DMS 273 (cell line): ENCODE results near the gene DNAJC6.
A peak's percentile ranks its signal among the peaks of the same experiment; 100 is the strongest.

Source experiments
- DNase-seq: peaks from one replicate; lab custom pipeline; 2025; ENCODE audit not compliant: unreplicated experiment; lab: John Stamatoyannopoulos, UW

The DNAJC6 gene

GRCh38 chr1:65399003-65399402, 89.7 kb downstream of the DNAJC6 start:
- DNase-seq = no peak

- no peak for DNase-seq
Observed at GRCh38 chr1:65401612-65402011, 92.3 kb downstream of the DNAJC6 start.

DNA sequence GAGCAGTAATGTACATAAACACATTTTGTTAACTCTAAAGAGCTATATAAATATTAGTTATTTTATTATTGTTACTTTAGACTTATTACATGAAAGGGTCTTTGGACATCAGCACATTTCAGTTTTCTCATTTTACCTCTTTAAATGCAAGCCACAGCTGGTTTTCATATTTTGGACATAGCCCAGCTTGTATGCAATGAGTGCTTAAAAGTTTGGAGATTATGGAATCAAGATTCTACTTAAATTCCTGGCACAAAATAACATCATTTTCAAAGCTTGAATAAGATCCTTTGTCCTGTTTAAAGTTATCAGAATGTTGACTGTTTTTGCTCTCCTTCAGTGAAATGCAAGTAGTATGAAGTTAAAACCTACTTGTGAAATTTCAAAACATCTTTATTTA, 95.6 kb downstream of the DNAJC6 start:
- DNase-seq = no peak

GRCh38 chr1:65407877-65408276, 98.5 kb downstream of the DNAJC6 start:
- no peak for DNase-seq

DNA sequence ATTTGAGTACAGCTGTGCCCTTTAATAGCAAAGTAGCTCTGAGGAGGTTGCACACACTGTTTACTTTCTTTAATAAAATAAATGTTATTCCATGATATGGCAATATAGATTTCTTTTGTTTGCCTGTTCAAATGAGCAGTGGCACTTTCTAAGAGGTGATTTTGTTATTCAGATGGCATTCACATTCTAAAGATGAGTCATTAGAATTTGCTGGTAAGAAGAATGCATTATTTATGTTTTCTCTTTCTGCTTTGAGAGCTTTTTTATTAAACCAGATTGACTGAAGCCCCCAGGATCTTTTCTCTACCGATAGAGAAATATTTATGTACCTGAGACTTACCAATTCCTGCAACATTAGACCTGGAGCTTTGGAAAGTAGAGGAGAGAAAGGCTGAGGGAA, 100.0 kb downstream of the DNAJC6 start:
- DNase-seq = no peak

GRCh38 chr1:65409816-65410326, 100.5 kb downstream of the DNAJC6 start:
- no peak for DNase-seq

DNA sequence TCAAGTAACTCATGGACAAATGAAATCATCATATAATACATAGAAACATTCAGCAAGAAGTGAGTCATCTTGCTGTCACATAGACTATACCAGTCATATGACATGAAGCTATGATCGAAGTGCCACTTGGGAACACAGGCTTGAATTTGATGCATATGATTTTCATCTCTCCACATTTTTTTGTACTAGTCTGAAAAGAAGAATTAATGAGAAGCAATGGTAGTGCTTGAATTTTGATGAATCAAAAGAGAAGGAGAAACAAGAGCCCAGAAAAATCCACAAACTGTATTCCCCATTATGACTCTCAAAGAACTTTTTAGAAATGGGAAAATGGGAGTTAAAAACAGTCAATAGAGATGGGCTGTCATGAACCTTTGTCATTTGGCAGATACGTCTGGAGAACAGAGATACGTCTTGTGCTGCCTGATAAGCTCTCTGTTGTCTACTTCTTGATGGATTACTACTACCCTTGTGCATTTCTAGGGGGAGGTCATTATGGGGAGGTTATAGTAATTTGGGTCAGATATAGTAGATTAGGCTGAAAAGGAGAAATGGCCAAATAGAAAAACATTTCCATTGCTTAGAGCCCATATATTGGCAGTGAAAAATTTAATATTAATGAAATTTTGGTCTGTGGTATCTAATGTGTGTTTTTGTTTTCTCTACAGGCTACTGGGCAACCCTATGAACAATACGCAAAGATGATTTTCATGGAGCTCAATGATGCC, 103.1 kb downstream of the DNAJC6 start:
- no peak for DNase-seq

GRCh38 chr1:65412984-65413375, 103.6 kb downstream of the DNAJC6 start:
- DNase-seq = no peak

GRCh38 chr1:65414538-65414937, 105.2 kb downstream of the DNAJC6 start:
- no peak for DNase-seq

- DNase-seq = no peak
Observed at GRCh38 chr1:65416767-65417166, 107.4 kb downstream of the DNAJC6 start.

DNA sequence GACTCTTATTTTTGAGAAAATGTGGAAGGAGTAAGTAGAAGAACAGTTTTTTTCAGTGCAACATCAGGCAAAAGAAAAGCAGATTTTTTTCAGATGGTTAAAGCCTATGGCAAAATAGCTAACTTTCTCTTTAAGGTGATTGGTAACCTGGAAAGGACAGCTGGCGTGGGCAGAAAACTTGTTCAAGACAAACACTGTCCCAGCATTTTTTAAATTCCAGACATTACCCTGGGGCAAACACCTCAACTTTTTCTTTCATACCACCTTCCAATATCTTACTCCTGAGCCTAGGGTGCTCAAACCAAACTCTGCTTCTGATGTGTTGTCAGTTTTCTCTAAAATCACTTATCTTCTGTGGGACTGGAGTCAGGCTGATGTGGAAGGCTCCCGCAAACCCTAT, 108.4 kb downstream of the DNAJC6 start:
- DNase-seq = no peak

GRCh38 chr1:65418522-65419185, 109.3 kb downstream of the DNAJC6 start:
- DNase-seq = no peak

GRCh38 chr1:65419681-65420589, 110.6 kb downstream of the DNAJC6 start:
- peak; percentile 99 for DNase-seq

- DNase-seq = peak; percentile 99
Observed at GRCh38 chr1:65420590-65421350, 111.4 kb downstream of the DNAJC6 start, which contains the start of the genes LEPR and LEPROT. TSS of gene LEPR (plus strand) at chr1:65420668. CDS start at chr1:65565566, 144,898 bp downstream. TSS of gene LEPROT (plus strand) at chr1:65420668. CDS start at chr1:65420725, 57 bp downstream.

DNA sequence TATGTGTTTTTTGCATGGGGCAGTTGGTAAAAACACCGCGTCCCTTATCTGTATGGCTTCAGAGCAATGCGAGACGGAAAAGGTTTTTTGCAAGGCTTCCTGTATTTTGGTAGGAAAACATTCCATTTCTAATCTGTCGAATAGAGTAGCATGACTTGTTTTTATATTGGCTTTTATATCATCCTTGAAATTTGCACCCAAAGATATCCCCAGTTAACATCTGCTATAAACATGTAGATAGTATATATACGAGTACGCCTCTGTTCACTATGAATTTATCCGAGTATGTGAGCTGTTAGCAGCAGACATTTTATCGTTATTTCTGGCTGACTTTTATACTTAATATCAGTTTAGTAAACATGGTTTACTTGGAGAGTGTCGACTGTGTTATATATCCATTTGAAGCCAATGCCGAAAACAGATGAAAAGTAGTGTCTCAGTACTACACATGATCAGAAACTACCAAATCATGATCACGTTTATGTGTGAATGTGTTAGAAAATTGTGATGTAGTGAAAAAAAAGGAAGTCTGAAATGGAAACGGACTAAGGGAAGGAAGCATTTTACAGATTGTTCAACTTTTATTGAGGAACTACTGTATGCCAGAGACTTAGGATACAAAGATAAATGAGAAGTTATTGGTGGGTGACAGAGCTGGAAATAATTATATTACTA, 112.1 kb downstream of the DNAJC6 start:
- DNase-seq = no peak

GRCh38 chr1:65422241-65423203, 113.2 kb downstream of the DNAJC6 start:
- no peak for DNase-seq

GRCh38 chr1:65423884-65424572, 114.7 kb downstream of the DNAJC6 start:
- DNase-seq = peak; percentile 17

GRCh38 chr1:65424573-65424889, 115.2 kb downstream of the DNAJC6 start:
- no peak for DNase-seq
